IMR-90 (cell line): Measurements from ENCODE around the gene HOXA3. TPM values are rescaled to one million over a fixed set of nuclear protein-coding genes. Genes with fewer than 3 reads are reported as not detected.

Experiments used
- ATAC-seq: fragments of 200-7000 bp; cut with Tn5 transposase; 2 replicates; pipeline ENCODE4 v1.9.1; 2020; ENCODE audit warnings: low read depth, mild to moderate bottlenecking, moderate library complexity
- BruUV-seq: library from RNA; stranded (reverse); fragments of 400-500 nt; replicated peaks from 2 replicates; lab custom pipeline; 2021; lab: Mats Ljungman, UMichigan
- CTCF ChIA-PET: fragments of 300-600 bp; formaldehyde crosslinking; extraction: SDS; loops from one replicate; lab custom pipeline; 2021; ENCODE audit warnings: antibody characterized with exemption; lab: Yijun Ruan, JAX
- POLR2A ChIA-PET: fragments of 300-600 bp; sonication (Branson Sonifier 250); formaldehyde crosslinking; loops from one replicate; lab custom pipeline; 2022; ENCODE audit warnings: antibody characterized with exemption; ENCODE audit not compliant: unreplicated experiment; lab: Charles Lee
- DNase-seq: peaks from one replicate; pipeline ENCODE4 v3.0.0; 2013
- H2AFZ ChIP-seq: replicated peaks from 2 replicates; pipeline ENCODE3; 2013; ENCODE audit warnings: low read length, mild to moderate bottlenecking; ENCODE audit not compliant: poor library complexity
- H2AK5ac ChIP-seq: 2 replicates; pipeline ENCODE4 v1.6.1; 2013; ENCODE audit warnings: low read depth, low read length, inconsistent platforms
- H2AK9ac ChIP-seq: replicated peaks from 2 replicates; pipeline ENCODE3; 2013; ENCODE audit warnings: mild to moderate bottlenecking, low read depth, low read length, moderate library complexity; ENCODE audit not compliant: poor library complexity
- H2BK120ac ChIP-seq: 2 replicates; pipeline ENCODE4 v1.6.1; 2013; ENCODE audit warnings: low read depth, low read length, inconsistent platforms
- H2BK15ac ChIP-seq: 3 replicates; pipeline ENCODE4 v1.6.1; 2013; ENCODE audit warnings: low read depth, low read length, inconsistent platforms
- H2BK20ac ChIP-seq: 2 replicates; pipeline ENCODE4 v1.6.1; 2013; ENCODE audit warnings: low read depth, mild to moderate bottlenecking, inconsistent platforms, low read length, moderate library complexity
- H2BK5ac ChIP-seq: 2 replicates; pipeline ENCODE4 v1.6.1; 2013; ENCODE audit warnings: mild to moderate bottlenecking, low read depth, low read length, inconsistent platforms; ENCODE audit not compliant: poor library complexity, severe bottlenecking
- H3K14ac ChIP-seq: replicated peaks from 2 replicates; pipeline ENCODE4 v1.6.1; 2013; ENCODE audit warnings: low read depth, low read length, inconsistent platforms
- H3K18ac ChIP-seq: 2 replicates; pipeline ENCODE4 v1.6.1; 2013; ENCODE audit warnings: low read depth, low read length, control low read depth
- H3K23ac ChIP-seq: 2 replicates; pipeline ENCODE4 v1.6.1; 2013; ENCODE audit warnings: low read depth, low read length, inconsistent platforms
- H3K27ac ChIP-seq: 2 replicates; pipeline ENCODE4 v1.5.1; 2013; ENCODE audit warnings: mild to moderate bottlenecking, control low read depth, low read length; ENCODE audit not compliant: insufficient read depth
- H3K27me3 ChIP-seq: 2 replicates; pipeline ENCODE4 v1.6.1; 2013; ENCODE audit warnings: low read length; ENCODE audit not compliant: control insufficient read depth, insufficient read depth
- H3K36me3 ChIP-seq: 2 replicates; pipeline ENCODE4 v1.6.1; 2013; ENCODE audit warnings: low read length, mixed read lengths; ENCODE audit not compliant: control insufficient read depth, insufficient read depth
- H3K4ac ChIP-seq: 2 replicates; pipeline ENCODE4 v1.6.1; 2013; ENCODE audit warnings: low read depth, low read length, inconsistent platforms
- H3K4me1 ChIP-seq: 2 replicates; pipeline ENCODE4 v1.6.1; 2013; ENCODE audit warnings: low read length, mixed read lengths; ENCODE audit not compliant: control insufficient read depth, insufficient read depth
- H3K4me2 ChIP-seq: 2 replicates; pipeline ENCODE4 v1.6.1; 2013; ENCODE audit warnings: low read depth, mild to moderate bottlenecking, control low read depth, low read length, moderate library complexity
- H3K4me3 ChIP-seq: 2 replicates; pipeline ENCODE4 v1.5.1; 2013; ENCODE audit warnings: low read depth, mild to moderate bottlenecking, control low read depth, low read length, moderate library complexity; ENCODE audit not compliant: insufficient read depth
- H3K56ac ChIP-seq: 2 replicates; pipeline ENCODE4 v1.6.1; 2013; ENCODE audit warnings: low read length, inconsistent platforms; ENCODE audit not compliant: insufficient read depth; ENCODE audit errors: extremely low read depth
- H3K79me1 ChIP-seq, 2 experiments: 2 replicates each; pipeline ENCODE4 v1.6.1; 2013; ENCODE audit warnings: low read length in 2 of 2, inconsistent platforms in 1 of 2, low read depth in 1 of 2
- H3K9ac ChIP-seq: 2 replicates; pipeline ENCODE4 v1.6.1; 2013; ENCODE audit warnings: low read depth, low read length, control low read depth
- H3K9me1 ChIP-seq: 2 replicates; pipeline ENCODE4 v1.6.1; 2013; ENCODE audit warnings: low read length, inconsistent platforms; ENCODE audit not compliant: insufficient read depth
- H3K9me3 ChIP-seq: 2 replicates; pipeline ENCODE4 v1.6.1; 2013; ENCODE audit warnings: low read length; ENCODE audit not compliant: control insufficient read depth, insufficient read depth
- H4K20me1 ChIP-seq: 2 replicates; pipeline ENCODE4 v1.6.1; 2013; ENCODE audit warnings: low read length, inconsistent platforms; ENCODE audit not compliant: insufficient read depth
- H4K5ac ChIP-seq: 2 replicates; pipeline ENCODE4 v1.6.1; 2013; ENCODE audit warnings: mild to moderate bottlenecking, low read depth, low read length, control low read depth
- H4K8ac ChIP-seq, 2 experiments: 2 replicates each; pipeline ENCODE4 v1.6.1; 2013; ENCODE audit warnings: low read depth in 2 of 2, low read length in 2 of 2, control low read depth in 1 of 2, inconsistent platforms in 1 of 2
- H4K91ac ChIP-seq: 2 replicates; pipeline ENCODE4 v1.6.1; 2013; ENCODE audit warnings: low read depth, low read length, inconsistent platforms; ENCODE audit not compliant: insufficient read depth
- BHLHE40 ChIP-seq: fragments of 150-350 bp; IDR thresholded peaks from 2 replicates; pipeline ENCODE4 v1.6.1; 2016; ENCODE audit warnings: mild to moderate bottlenecking, low read depth, low read length
- CEBPB ChIP-seq: IDR thresholded peaks from 2 replicates; pipeline ENCODE4 v1.6.1; 2012; ENCODE audit warnings: low read depth, low read length, improper control_type of control experiment
- CHD1 ChIP-seq: IDR thresholded peaks from 2 replicates; pipeline ENCODE4 v1.6.1; 2012; ENCODE audit warnings: low read depth, low read length, improper control_type of control experiment
- CTCF ChIP-seq: conservative IDR thresholded peaks from 2 replicates; pipeline ENCODE4 v1.5.1; 2012; ENCODE audit warnings: mild to moderate bottlenecking, low read depth, low read length, improper control_type of control experiment
- MAZ ChIP-seq: IDR thresholded peaks from 2 replicates; pipeline ENCODE4 v1.6.1; 2012; ENCODE audit warnings: low read depth, mild to moderate bottlenecking, low read length, improper control_type of control experiment, moderate library complexity, borderline replicate concordance
- MXI1 ChIP-seq: IDR thresholded peaks from 2 replicates; pipeline ENCODE4 v1.6.1; 2012; ENCODE audit warnings: low read depth, mild to moderate bottlenecking, low read length, moderate library complexity, borderline replicate concordance
- RAD21 ChIP-seq: IDR thresholded peaks from 2 replicates; pipeline ENCODE4 v1.6.1; 2012; ENCODE audit warnings: low read length, improper control_type of control experiment
- RCOR1 ChIP-seq: IDR thresholded peaks from 2 replicates; pipeline ENCODE4 v1.6.1; 2012; ENCODE audit warnings: mild to moderate bottlenecking, low read length, improper control_type of control experiment; ENCODE audit not compliant: insufficient replicate concordance
- RFX5 ChIP-seq: IDR thresholded peaks from 2 replicates; pipeline ENCODE4 v1.8.0; 2012; ENCODE audit warnings: low read depth, mild to moderate bottlenecking, low read length, moderate library complexity
- SMC3 ChIP-seq: fragments of 150-350 bp; IDR thresholded peaks from 2 replicates; pipeline ENCODE4 v1.6.1; 2016; ENCODE audit warnings: low read depth, mild to moderate bottlenecking, antibody characterized with exemption, low read length, moderate library complexity
- USF2 ChIP-seq: fragments of 150-350 bp; IDR thresholded peaks from 2 replicates; pipeline ENCODE4 v1.6.1; 2017; ENCODE audit warnings: mild to moderate bottlenecking, antibody characterized with exemption, low read length, low read depth
- WGBS, 2 experiments: methylation state at CpG; one replicate each; pipeline versions ENCODE4 v1.1.5 to v1.1.7; 2013; ENCODE audit warnings: missing lambda C conversion rate in 2 of 2; ENCODE audit not compliant: insufficient read length in 1 of 2; ENCODE audit errors: extremely low coverage in 2 of 2; 5-methylcytosine and 5-hydroxymethylcytosine counted together
- dilution Hi-C: fragments of 300-500 bp; cut with HindIII; formaldehyde crosslinking; loops from one replicate; pipeline ENCODE4 v1.14.3; 2018; ENCODE audit warnings: low sequenced_read_pairs; ENCODE audit not compliant: unreplicated experiment
- in situ Hi-C: fragments of 300-500 bp; cut with MboI; formaldehyde crosslinking; loops from 3 replicates; pipeline ENCODE4 v1.14.3; 2019; ENCODE audit warnings: low sequenced_read_pairs, inconsistent platforms, mixed read lengths
- intact Hi-C: fragments of 100-400 bp; cut with micrococcal nuclease; formaldehyde crosslinking; loops from 2 replicates; pipeline ENCODE4 v1.10.0; 2022
- polyA plus RNA-seq, 3 experiments: library from polyadenylated mRNA; depleted of rRNA; stranded (reverse); fragments of >200 nt; gene quantifications; 2 replicates each; pipeline ENCODE4 v1.2.3, GENCODE V29; 2012; ENCODE audit warnings: low replicate concordance in 1 of 3
- total RNA-seq: library from RNA; depleted of rRNA; stranded (reverse); fragments of >200 nt; gene quantifications from 2 replicates; pipeline ENCODE4 v1.2.3, GENCODE V29; 2012
- TF ChIP-seq, protein P1 (sequence below): fragments of 150-350 bp; IDR thresholded peaks from 2 replicates; pipeline ENCODE4 v1.6.1; 2016; ENCODE audit warnings: low read depth, mild to moderate bottlenecking, low read length, moderate library complexity, borderline replicate concordance

HOXA3 gene
- total and polyA plus RNA-seq, 2 of the 4 experiments (the other 2 are of a cell fraction), result 0.90 to 5.4 TPM

- peaks cover 6% of the 10 kb centered on the region; the same call in 1 of the 2 replicates for H3K4me1 ChIP-seq
- H3K27ac ChIP-seq, result peak overlapping the region; percentile 34
- peak overlapping the region; percentile 7; the same call in 1 of the 2 replicates for H3K23ac ChIP-seq
- ChIA-PET POLR2A (no interaction called here), CTCF (no interaction called here)
- H3K36me3 ChIP-seq, result no peaks in the 10 kb centered on the region
- peaks cover 3% of the 10 kb centered on the region; the same call in 1 of the 2 replicates for H3K9me1 ChIP-seq
- peak overlapping the region; percentile 6 to 90; a peak in 2 of 4 replicates for H4K8ac ChIP-seq
- H3K9ac ChIP-seq, result peak overlapping the region; percentile 44; the same call in 1 of the 2 replicates
- H3K9me3 ChIP-seq, result no peaks in the 10 kb centered on the region
- H3K27me3 ChIP-seq, result no peaks in the 10 kb centered on the region; the same call in 1 of the 2 replicates
- H3K18ac ChIP-seq, result no peak overlapping the region
- peak overlapping the region; percentile 88 for H3K4me2 ChIP-seq
- no peak overlapping the region for H3K56ac ChIP-seq
- 0 out of 2 replicates have a peak overlapping the region, but pooled peaks have one; percentile 8 for H3K14ac ChIP-seq
- peak overlapping the region; percentile 69; the same call in 1 of the 2 replicates for H3K4me3 ChIP-seq
- no TSS peak for BruUV-seq
- 0 out of 4 replicates have a peak, but pooled peaks cover 0 to 10% of the 10 kb centered on the region in 2 experiments for H3K79me1 ChIP-seq
- in situ Hi-C loops, result loop anchor here (5.0 kb wide), 2 partner anchors 788 to 1303 kb away; no protein-coding TSS in a partner anchor
- no peak overlapping the region for H2AK9ac ChIP-seq
- no peak overlapping the region for H2BK5ac ChIP-seq
- intact Hi-C loops, result no loop called here
- H2BK20ac ChIP-seq, result no peak overlapping the region
- 0 out of 2 replicates have a peak overlapping the region, but pooled peaks have one; percentile 3 for H3K4ac ChIP-seq
- no peak overlapping the region for H2BK120ac ChIP-seq
- H2BK15ac ChIP-seq, result no peak overlapping the region
- no peak overlapping the region for H2AK5ac ChIP-seq
- H4K20me1 ChIP-seq, result no peaks in the 10 kb centered on the region
- H4K5ac ChIP-seq, result no peak overlapping the region; the same call in 1 of the 2 replicates
- dilution Hi-C loops, result no loop called here
- WGBS, 2 experiments, result 61% methylated on average over 32 of the region's 48 CpGs; no CpG with 5 or more reads in 1 of the 2 experiments
- no peak for ATAC-seq
- peak overlapping the region; percentile 38 for H2AFZ ChIP-seq
- no peak overlapping the region for H4K91ac ChIP-seq
- no peak for DNase-seq
- no peak for TF ChIP-seq CEBPB
- no peak for TF ChIP-seq RAD21
- no peak for TF ChIP-seq MXI1
- no peak for TF ChIP-seq RFX5
- TF ChIP-seq, protein P1, sequence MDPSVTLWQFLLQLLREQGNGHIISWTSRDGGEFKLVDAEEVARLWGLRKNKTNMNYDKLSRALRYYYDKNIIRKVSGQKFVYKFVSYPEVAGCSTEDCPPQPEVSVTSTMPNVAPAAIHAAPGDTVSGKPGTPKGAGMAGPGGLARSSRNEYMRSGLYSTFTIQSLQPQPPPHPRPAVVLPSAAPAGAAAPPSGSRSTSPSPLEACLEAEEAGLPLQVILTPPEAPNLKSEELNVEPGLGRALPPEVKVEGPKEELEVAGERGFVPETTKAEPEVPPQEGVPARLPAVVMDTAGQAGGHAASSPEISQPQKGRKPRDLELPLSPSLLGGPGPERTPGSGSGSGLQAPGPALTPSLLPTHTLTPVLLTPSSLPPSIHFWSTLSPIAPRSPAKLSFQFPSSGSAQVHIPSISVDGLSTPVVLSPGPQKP, result no peak
- no peak for TF ChIP-seq CTCF
- TF ChIP-seq BHLHE40, result no peak
- TF ChIP-seq MAZ, result no peak
- TF ChIP-seq CHD1, result no peak
- TF ChIP-seq RCOR1, result no peak
- TF ChIP-seq SMC3, result no peak
- no peak for TF ChIP-seq USF2
These were observed 2.8 kb upstream of the HOXA3 start for GRCh38 chr7:27154901-27155815.
